Endothelial cell of umbilical vein (primary cell): ENCODE results near the gene MRPL2. TPM values are rescaled to one million over a fixed set of nuclear protein-coding genes. Genes with fewer than 3 reads are reported as not detected.

Experiments
- BruUV-seq: library from RNA; stranded (reverse); fragments of 400-500 nt; replicated peaks from 2 replicates; lab custom pipeline; 2021; lab: Mats Ljungman, UMichigan
- CTCF ChIA-PET: fragments of 300-600, 350-600 bp; sonication (Branson Sonifier 250); formaldehyde crosslinking; loops from one replicate; lab custom pipeline; 2021; ENCODE audit warnings: antibody characterized with exemption, inconsistent platforms; lab: Charles Lee
- POLR2A ChIA-PET: fragments of 300-600, 350-600 bp; sonication (Branson Sonifier 250); formaldehyde crosslinking; loops from one replicate; lab custom pipeline; 2021; ENCODE audit warnings: antibody characterized with exemption, inconsistent platforms; lab: Charles Lee
- DNase-seq: peaks from one replicate; pipeline ENCODE4 v3.0.0-alpha.2; 2011; ENCODE audit warnings: low read depth, low spot score
- FAIRE-seq: peaks from 2 replicates; lab custom pipeline; 2011; peaks lifted over from hg19 to GRCh38; lab: Jason Lieb, UNC
- H2AFZ ChIP-seq: 2 replicates; pipeline ENCODE4 v1.6.0; 2012; ENCODE audit warnings: low read depth, low read length, control low read depth, inconsistent platforms
- H3K27ac ChIP-seq: 2 replicates; pipeline ENCODE4 v1.5.1; 2011; ENCODE audit warnings: low read depth, mild to moderate bottlenecking, control low read depth, low read length, moderate library complexity; ENCODE audit not compliant: insufficient read depth
- H3K27me3 ChIP-seq, 2 experiments: 2 replicates each; pipeline versions ENCODE4 v1.6.0 to v1.6.1; 2011; ENCODE audit warnings: low read length in 2 of 2, mixed read lengths in 1 of 2; ENCODE audit not compliant: control insufficient read depth in 2 of 2, insufficient read depth in 2 of 2
- H3K36me3 ChIP-seq, 2 experiments: 2 replicates in 1 of 2; 3 replicates in 1 of 2; pipeline ENCODE4 v1.5.1; 2011; ENCODE audit warnings: low read length in 2 of 2, mild to moderate bottlenecking in 1 of 2, moderate library complexity in 1 of 2; ENCODE audit not compliant: control insufficient read depth in 2 of 2, insufficient read depth in 2 of 2; ENCODE audit errors: extremely low read depth in 1 of 2
- H3K4me1 ChIP-seq: 3 replicates; pipeline ENCODE4 v1.5.1; 2011; ENCODE audit warnings: mild to moderate bottlenecking, low read length; ENCODE audit not compliant: control insufficient read depth, insufficient read depth; ENCODE audit errors: extremely low read depth
- H3K4me2 ChIP-seq: 2 replicates; pipeline ENCODE4 v1.6.1; 2011; ENCODE audit warnings: low read length, control low read depth, mixed read lengths; ENCODE audit not compliant: insufficient read depth
- H3K4me3 ChIP-seq, 3 experiments: fragments of 200-600 bp in 1 of 3; sonication (generic), shearing (Covaris generic) in 1 of 3; replicated peaks in 1 of 3; 2 replicates each; pipeline ENCODE4 v1.5.1; 2011 to 2016; ENCODE audit warnings: control low read depth in 3 of 3, low read length in 3 of 3, mild to moderate bottlenecking in 2 of 3, inconsistent platforms in 1 of 3, low read depth in 1 of 3, moderate library complexity in 1 of 3; ENCODE audit not compliant: insufficient read depth in 1 of 3
- H3K79me2 ChIP-seq: 2 replicates; pipeline ENCODE4 v1.6.0; 2012; ENCODE audit warnings: low read length, inconsistent platforms; ENCODE audit not compliant: control insufficient read depth, insufficient read depth
- H3K9ac ChIP-seq: replicated peaks from 2 replicates; pipeline ENCODE3; 2011; ENCODE audit warnings: low read length, control low read depth; ENCODE audit not compliant: insufficient read depth; ENCODE audit errors: extremely low read depth
- H3K9me1 ChIP-seq: replicated peaks from 3 replicates; pipeline ENCODE4 v1.6.0; 2011; ENCODE audit warnings: mild to moderate bottlenecking, low read length; ENCODE audit not compliant: control insufficient read depth, insufficient read depth; ENCODE audit errors: extremely low read depth
- H3K9me3 ChIP-seq: replicated peaks from 2 replicates; pipeline ENCODE4 v1.5.1; 2012; ENCODE audit warnings: low read length, inconsistent platforms; ENCODE audit not compliant: control insufficient read depth, insufficient read depth
- H4K20me1 ChIP-seq: replicated peaks from 2 replicates; pipeline ENCODE3; 2011; ENCODE audit warnings: mild to moderate bottlenecking, low read length; ENCODE audit not compliant: control insufficient read depth, insufficient read depth; ENCODE audit errors: extremely low read depth
- FOS ChIP-seq: IDR thresholded peaks from 2 replicates; pipeline ENCODE4 v1.6.1; 2011; ENCODE audit warnings: mild to moderate bottlenecking, low read length, moderate library complexity, borderline replicate concordance; ENCODE audit not compliant: insufficient read depth
- GATA2 ChIP-seq: IDR thresholded peaks from 2 replicates; pipeline ENCODE4 v1.7.0; 2011; ENCODE audit warnings: low read depth, mild to moderate bottlenecking, moderate library complexity, mixed read lengths, low read length; ENCODE audit not compliant: insufficient read length, insufficient read depth
- MYC ChIP-seq: IDR thresholded peaks from one replicate; pipeline ENCODE4 v1.6.1; 2011; ENCODE audit warnings: mild to moderate bottlenecking, low read depth, low read length
- POLR2AphosphoS5 ChIP-seq: IDR thresholded peaks from 2 replicates; pipeline ENCODE4 v1.6.1; 2012; ENCODE audit warnings: low read depth, mild to moderate bottlenecking, control low read depth, low read length, moderate library complexity; ENCODE audit not compliant: insufficient read depth
- dilution Hi-C: fragments of 300-500 bp; cut with MboI; formaldehyde crosslinking; loops from one replicate; pipeline ENCODE4 v1.15.0; 2019; ENCODE audit warnings: low sequenced_read_pairs; ENCODE audit not compliant: extremely low pct_ligation_motif_present
- intact Hi-C: fragments of 100-400 bp; cut with micrococcal nuclease; formaldehyde crosslinking; loops from one replicate; pipeline ENCODE4 v1.10.0; 2022
- polyA plus RNA-seq, 4 experiments: library from polyadenylated mRNA; depleted of rRNA in 3 of 4; stranded (reverse) in 3 of 4; unstranded in 1 of 4; fragments of >200 nt; gene quantifications; 2 replicates each; pipeline versions ENCODE4 v1.2.1 to v1.2.3, GENCODE V29; 2011 to 2012; ENCODE audit warnings: missing spikeins in 1 of 4
- total RNA-seq: library from RNA; stranded (reverse); gene quantifications from 2 replicates; pipeline ENCODE4 v1.2.3, GENCODE V29; 2021

Gene MRPL2
- total and polyA plus RNA-seq, 2 donors (not counting 3 experiments of a cell fraction or from before 2014, with no cell fraction given), result 37.6 to 63.6 TPM

- FAIRE-seq (no peak), DNase-seq (no peak)
- H3K36me3 ChIP-seq, result peaks cover 11 to 38% of the 10 kb centered on the region in 2 experiments
- H3K79me2 ChIP-seq, result no peaks in the 10 kb centered on the region
- CTCF ChIA-PET, result interaction anchor here (2.1 to 2.9 kb wide), 2 partner anchors 11 to 110 kb away, joined by 8 to 11 read pairs; partner anchors contain the start of gene RRP36
- no peak overlapping the region for H3K4me3 ChIP-seq
- no peaks in the 10 kb centered on the region for H4K20me1 ChIP-seq
- dilution Hi-C loops, result no loop called here
- intact Hi-C loops, result no loop called here
- no peak for TF ChIP-seq POLR2AphosphoS5
- TF ChIP-seq MYC, result no peak
- no peak for TF ChIP-seq GATA2
- H3K27ac ChIP-seq, result no peak overlapping the region
- BruUV-seq, result no TSS peak
- no peak overlapping the region for H3K4me2 ChIP-seq
- H3K27me3 ChIP-seq, result no peaks in the 10 kb centered on the region
- H3K9me3 ChIP-seq, result no peaks in the 10 kb centered on the region
- H3K9me1 ChIP-seq, result no peaks in the 10 kb centered on the region
- no peak overlapping the region for H2AFZ ChIP-seq
- POLR2A ChIA-PET, result interaction anchor here (0.9 kb wide), 1 partner anchor 11 kb away, joined by 3 read pairs; no protein-coding TSS in a partner anchor
- no peak overlapping the region for H3K9ac ChIP-seq
- H3K4me1 ChIP-seq, result no peaks in the 10 kb centered on the region
Measured at GRCh38 chr6:43033496-43034189, 25.6 kb downstream of the MRPL2 start.

DNA sequence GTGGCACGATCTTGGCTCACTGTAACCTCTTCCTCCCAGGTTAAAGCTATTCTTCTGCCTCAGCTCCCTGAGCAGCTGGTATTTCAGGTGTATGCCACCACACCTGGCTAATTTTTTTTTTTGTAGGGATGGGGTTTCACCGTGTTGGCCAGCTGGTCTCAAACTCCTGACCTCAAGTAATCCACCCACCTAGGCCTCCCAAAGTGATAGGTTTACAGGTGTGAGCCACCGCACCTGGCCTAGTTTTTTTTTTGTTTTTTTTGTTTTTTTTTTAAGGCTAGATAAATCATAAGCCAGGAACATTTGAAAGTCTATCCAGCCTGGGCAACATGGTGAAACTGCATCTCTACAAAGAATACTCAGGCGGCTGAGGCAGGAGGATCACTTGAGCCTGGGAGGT is 26.9 kb downstream of the MRPL2 start:
- peaks cover 8 to 34% of the 10 kb centered on the region in 2 experiments for H3K36me3 ChIP-seq

More for the DNA sequence above, 26.9 kb downstream of the MRPL2 start:
- no peaks in the 10 kb centered on the region for H3K27me3 ChIP-seq
- intact Hi-C loops (no loop called here), dilution Hi-C loops (no loop called here)
- TF ChIP-seq POLR2AphosphoS5, result no peak
- TF ChIP-seq FOS, result no peak
- TF ChIP-seq MYC, result no peak
- H3K79me2 ChIP-seq, result no peaks in the 10 kb centered on the region
- H3K27ac ChIP-seq, result no peak overlapping the region
- no peaks in the 10 kb centered on the region for H3K9me1 ChIP-seq
- no peaks in the 10 kb centered on the region for H4K20me1 ChIP-seq
- H3K4me3 ChIP-seq, result no peak overlapping the region
- POLR2A ChIA-PET, result no interaction called here
- no peaks in the 10 kb centered on the region for H3K9me3 ChIP-seq
- CTCF ChIA-PET, result interaction anchor here (1.4 to 2.1 kb wide), 2 partner anchors 10 to 112 kb away, joined by 3 to 11 read pairs; partner anchors contain the start of gene RRP36
- no peak overlapping the region for H3K9ac ChIP-seq
- no peaks in the 10 kb centered on the region for H3K4me1 ChIP-seq
- FAIRE-seq (no peak), DNase-seq (no peak)
- H2AFZ ChIP-seq, result no peak overlapping the region
- no TSS peak for BruUV-seq
- H3K4me2 ChIP-seq, result no peak overlapping the region
